Brain microvascular endothelial cell (primary cell): ENCODE data around the gene CEP85L.
A peak's percentile ranks its signal among the peaks of the same experiment; 100 is the strongest.

Source experiments
- DNase-seq: peaks from one replicate; pipeline ENCODE4 v3.0.0-alpha.2; 2020
- H3K27ac ChIP-seq: fragments of 250-450 bp; sonication (Bioruptor Pico); 2 replicates; pipeline ENCODE4 v1.5.1; 2020; ENCODE audit warnings: mild to moderate bottlenecking, moderate library complexity
- H3K27me3 ChIP-seq: fragments of 250-450 bp; sonication (Bioruptor Pico); replicated peaks from 2 replicates; pipeline ENCODE4 v1.5.1; 2020; ENCODE audit warnings: mild to moderate bottlenecking
- H3K36me3 ChIP-seq: fragments of 250-450 bp; sonication (Bioruptor Pico); replicated peaks from 2 replicates; pipeline ENCODE4 v1.5.1; 2020; ENCODE audit warnings: mild to moderate bottlenecking
- H3K4me3 ChIP-seq: 2 replicates; pipeline ENCODE4 v1.5.1; 2011; ENCODE audit warnings: low read depth, mild to moderate bottlenecking, control low read depth, low read length, moderate library complexity
- CTCF ChIP-seq: IDR thresholded peaks from 2 replicates; pipeline ENCODE4 v1.5.1; 2011; ENCODE audit warnings: low read depth, mild to moderate bottlenecking, moderate library complexity, low read length, control low read depth, inconsistent platforms; ENCODE audit errors: missing control alignments
- in situ Hi-C: cut with HindIII; loops from 2 replicates; pipeline ENCODE4 v1.10.0; 2017; ENCODE audit warnings: low sequenced_read_pairs, low pct_ligation_motif_present

The CEP85L gene

GRCh38 chr6:118618676-118619377 is 32.6 kb downstream of the CEP85L start:
- TF ChIP-seq CTCF, result peak; percentile 96
- DNase-seq, result peak; percentile 40
- in situ Hi-C loops, result no loop called here
- H3K36me3 ChIP-seq, result no peaks in the 10 kb centered on the region
- no peak overlapping the region for H3K27ac ChIP-seq
- H3K4me3 ChIP-seq, result no peak overlapping the region
- H3K27me3 ChIP-seq, result no peaks in the 10 kb centered on the region

DNA sequence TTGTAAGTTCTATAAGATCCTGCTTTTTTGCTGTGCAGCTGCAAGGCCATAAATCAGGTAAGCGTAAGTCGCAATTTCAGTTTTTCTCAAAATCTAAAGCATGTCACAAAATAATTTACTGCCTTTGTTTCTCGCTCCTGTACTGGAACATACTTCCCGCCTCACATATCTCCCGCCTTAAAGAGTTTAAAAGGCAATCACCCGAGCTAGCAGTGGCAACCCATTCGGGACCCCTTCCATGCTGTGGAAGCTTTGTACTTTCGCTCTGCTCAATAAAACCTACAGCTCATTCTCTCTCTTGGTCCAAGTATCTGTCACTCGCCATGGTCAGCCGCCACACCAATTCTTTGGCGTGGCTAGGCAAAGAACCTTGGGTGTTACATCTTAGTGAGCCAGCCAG is 34.0 kb downstream of the CEP85L start:
- Histone ChIP-seq H3K27me3 (no peaks in the 10 kb centered on the region), H3K36me3 (no peaks in the 10 kb centered on the region), H3K27ac (no peak overlapping the region), H3K4me3 (no peak overlapping the region)
- no peak for DNase-seq
- in situ Hi-C loops, result no loop called here
- no peak for TF ChIP-seq CTCF

GRCh38 chr6:118611334-118611733 is 40.1 kb downstream of the CEP85L start:
- no peak for TF ChIP-seq CTCF
- no peak for DNase-seq
- Histone ChIP-seq H3K36me3 (no peaks in the 10 kb centered on the region), H3K4me3 (no peak overlapping the region), H3K27me3 (no peaks in the 10 kb centered on the region), H3K27ac (no peak overlapping the region)
- in situ Hi-C loops, result no loop called here

DNA sequence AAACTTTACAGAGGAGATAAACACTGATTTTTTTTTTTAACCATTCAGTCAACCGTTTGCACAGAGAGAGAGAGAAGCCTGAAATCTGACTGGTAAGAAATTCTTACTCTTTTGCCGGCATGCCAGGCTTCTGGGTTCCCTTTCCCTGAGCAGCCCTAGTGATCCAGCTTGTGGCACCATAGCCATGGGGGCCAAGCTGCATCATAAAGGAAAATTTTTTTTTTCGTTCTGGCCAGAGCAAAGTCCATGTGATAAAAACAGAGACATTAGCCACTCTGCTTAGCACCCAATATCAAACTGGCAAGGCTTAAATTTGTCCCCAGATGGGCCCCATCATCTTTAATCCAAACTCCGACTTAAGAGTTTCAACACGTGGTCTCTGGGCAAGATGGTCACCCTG is 44.5 kb downstream of the CEP85L start:
- Histone ChIP-seq H3K4me3 (no peak overlapping the region), H3K27ac (no peak overlapping the region), H3K27me3 (no peaks in the 10 kb centered on the region), H3K36me3 (no peaks in the 10 kb centered on the region)
- no peak for TF ChIP-seq CTCF
- in situ Hi-C loops, result no loop called here
- DNase-seq, result no peak

DNA sequence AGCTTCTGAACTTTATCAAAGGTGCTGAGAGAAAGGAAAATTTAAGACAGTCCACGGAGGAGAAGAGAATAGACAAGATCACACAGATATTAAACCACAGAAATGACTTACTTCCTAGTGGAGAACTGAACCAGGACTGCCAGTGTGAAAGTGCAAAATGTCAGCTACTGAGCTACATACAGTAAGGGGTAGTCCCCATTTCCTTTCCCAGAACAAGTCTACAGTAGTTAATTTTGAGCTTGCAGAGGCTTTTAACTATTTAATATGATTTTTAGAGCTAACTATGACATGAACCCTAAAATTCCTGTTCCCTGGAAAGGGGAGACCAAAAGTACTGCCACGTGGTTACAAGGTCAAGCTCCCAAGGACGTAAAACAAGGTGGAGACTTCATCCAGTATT is 45.1 kb downstream of the CEP85L start:
- DNase-seq, result no peak
- Histone ChIP-seq H3K27me3 (no peaks in the 10 kb centered on the region), H3K4me3 (no peak overlapping the region), H3K27ac (no peak overlapping the region), H3K36me3 (no peaks in the 10 kb centered on the region)
- no peak for TF ChIP-seq CTCF
- in situ Hi-C loops, result no loop called here

DNA sequence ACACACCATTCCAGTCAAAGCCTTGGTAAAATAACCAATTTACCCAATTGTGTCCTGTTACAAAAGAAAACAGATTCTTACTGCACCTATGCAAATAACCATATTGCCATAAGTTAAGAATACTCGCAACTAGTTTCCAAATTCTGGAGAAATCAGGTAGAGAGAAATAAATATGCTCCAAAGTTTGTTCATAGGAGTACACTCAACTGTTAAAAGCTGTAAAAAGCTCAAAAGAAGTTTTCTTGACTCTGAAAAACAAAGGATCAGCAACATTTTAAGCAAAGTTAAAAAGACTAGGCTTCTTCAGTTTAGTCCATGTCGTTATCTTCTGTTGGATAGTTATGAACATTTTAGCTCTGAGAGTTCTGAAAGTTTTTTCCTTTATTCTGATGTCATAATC is 48.0 kb downstream of the CEP85L start:
- Histone ChIP-seq H3K27ac (no peak overlapping the region), H3K36me3 (no peaks in the 10 kb centered on the region), H3K4me3 (no peak overlapping the region), H3K27me3 (no peaks in the 10 kb centered on the region)
- in situ Hi-C loops, result no loop called here
- no peak for TF ChIP-seq CTCF
- DNase-seq, result no peak
